ENCODE results near the gene DNAI4.

GRCh38 chr1:66893712-66894111 lies 30.9 kb downstream of the DNAI4 start:
- TF ChIP-seq POLR2A (IDR thresholded peaks at IDR 0.05) (no peak), CTCF (IDR thresholded peaks at IDR 0.05) (no peak), EP300 (IDR thresholded peaks at IDR 0.05) (no peak)
